IMR-90 (cell line): Measurements from ENCODE around the gene TTC7B. TPM values are rescaled to one million over a fixed set of nuclear protein-coding genes. Genes with fewer than 3 reads are reported as not detected.

Source experiments
- ATAC-seq: fragments of 200-7000 bp; cut with Tn5 transposase; 2 replicates; pipeline ENCODE4 v1.9.1; 2020; ENCODE audit warnings: low read depth, mild to moderate bottlenecking, moderate library complexity
- BruUV-seq: library from RNA; stranded (reverse); fragments of 400-500 nt; replicated peaks from 2 replicates; lab custom pipeline; 2021; lab: Mats Ljungman, UMichigan
- CTCF ChIA-PET: fragments of 300-600 bp; formaldehyde crosslinking; extraction: SDS; loops from one replicate; lab custom pipeline; 2021; ENCODE audit warnings: antibody characterized with exemption; lab: Yijun Ruan, JAX
- POLR2A ChIA-PET: fragments of 300-600 bp; sonication (Branson Sonifier 250); formaldehyde crosslinking; loops from one replicate; lab custom pipeline; 2022; ENCODE audit warnings: antibody characterized with exemption; ENCODE audit not compliant: unreplicated experiment; lab: Charles Lee
- DNase-seq: peaks from one replicate; pipeline ENCODE4 v3.0.0; 2013
- H2AFZ ChIP-seq: replicated peaks from 2 replicates; pipeline ENCODE3; 2013; ENCODE audit warnings: low read length, mild to moderate bottlenecking; ENCODE audit not compliant: poor library complexity
- H2AK5ac ChIP-seq: 2 replicates; pipeline ENCODE4 v1.6.1; 2013; ENCODE audit warnings: low read depth, low read length, inconsistent platforms
- H2AK9ac ChIP-seq: replicated peaks from 2 replicates; pipeline ENCODE3; 2013; ENCODE audit warnings: mild to moderate bottlenecking, low read depth, low read length, moderate library complexity; ENCODE audit not compliant: poor library complexity
- H2BK120ac ChIP-seq: 2 replicates; pipeline ENCODE4 v1.6.1; 2013; ENCODE audit warnings: low read depth, low read length, inconsistent platforms
- H2BK15ac ChIP-seq: 3 replicates; pipeline ENCODE4 v1.6.1; 2013; ENCODE audit warnings: low read depth, low read length, inconsistent platforms
- H2BK20ac ChIP-seq: 2 replicates; pipeline ENCODE4 v1.6.1; 2013; ENCODE audit warnings: low read depth, mild to moderate bottlenecking, inconsistent platforms, low read length, moderate library complexity
- H2BK5ac ChIP-seq: 2 replicates; pipeline ENCODE4 v1.6.1; 2013; ENCODE audit warnings: mild to moderate bottlenecking, low read depth, low read length, inconsistent platforms; ENCODE audit not compliant: poor library complexity, severe bottlenecking
- H3K14ac ChIP-seq: replicated peaks from 2 replicates; pipeline ENCODE4 v1.6.1; 2013; ENCODE audit warnings: low read depth, low read length, inconsistent platforms
- H3K18ac ChIP-seq: 2 replicates; pipeline ENCODE4 v1.6.1; 2013; ENCODE audit warnings: low read depth, low read length, control low read depth
- H3K23ac ChIP-seq: 2 replicates; pipeline ENCODE4 v1.6.1; 2013; ENCODE audit warnings: low read depth, low read length, inconsistent platforms
- H3K27ac ChIP-seq: 2 replicates; pipeline ENCODE4 v1.5.1; 2013; ENCODE audit warnings: mild to moderate bottlenecking, control low read depth, low read length; ENCODE audit not compliant: insufficient read depth
- H3K27me3 ChIP-seq: 2 replicates; pipeline ENCODE4 v1.6.1; 2013; ENCODE audit warnings: low read length; ENCODE audit not compliant: control insufficient read depth, insufficient read depth
- H3K36me3 ChIP-seq: 2 replicates; pipeline ENCODE4 v1.6.1; 2013; ENCODE audit warnings: low read length, mixed read lengths; ENCODE audit not compliant: control insufficient read depth, insufficient read depth
- H3K4ac ChIP-seq: 2 replicates; pipeline ENCODE4 v1.6.1; 2013; ENCODE audit warnings: low read depth, low read length, inconsistent platforms
- H3K4me1 ChIP-seq: 2 replicates; pipeline ENCODE4 v1.6.1; 2013; ENCODE audit warnings: low read length, mixed read lengths; ENCODE audit not compliant: control insufficient read depth, insufficient read depth
- H3K4me2 ChIP-seq: 2 replicates; pipeline ENCODE4 v1.6.1; 2013; ENCODE audit warnings: low read depth, mild to moderate bottlenecking, control low read depth, low read length, moderate library complexity
- H3K4me3 ChIP-seq: 2 replicates; pipeline ENCODE4 v1.5.1; 2013; ENCODE audit warnings: low read depth, mild to moderate bottlenecking, control low read depth, low read length, moderate library complexity; ENCODE audit not compliant: insufficient read depth
- H3K56ac ChIP-seq: 2 replicates; pipeline ENCODE4 v1.6.1; 2013; ENCODE audit warnings: low read length, inconsistent platforms; ENCODE audit not compliant: insufficient read depth; ENCODE audit errors: extremely low read depth
- H3K79me1 ChIP-seq, 2 experiments: 2 replicates each; pipeline ENCODE4 v1.6.1; 2013; ENCODE audit warnings: low read length in 2 of 2, inconsistent platforms in 1 of 2, low read depth in 1 of 2
- H3K9ac ChIP-seq: 2 replicates; pipeline ENCODE4 v1.6.1; 2013; ENCODE audit warnings: low read depth, low read length, control low read depth
- H3K9me1 ChIP-seq: 2 replicates; pipeline ENCODE4 v1.6.1; 2013; ENCODE audit warnings: low read length, inconsistent platforms; ENCODE audit not compliant: insufficient read depth
- H3K9me3 ChIP-seq: 2 replicates; pipeline ENCODE4 v1.6.1; 2013; ENCODE audit warnings: low read length; ENCODE audit not compliant: control insufficient read depth, insufficient read depth
- H4K20me1 ChIP-seq: 2 replicates; pipeline ENCODE4 v1.6.1; 2013; ENCODE audit warnings: low read length, inconsistent platforms; ENCODE audit not compliant: insufficient read depth
- H4K5ac ChIP-seq: 2 replicates; pipeline ENCODE4 v1.6.1; 2013; ENCODE audit warnings: mild to moderate bottlenecking, low read depth, low read length, control low read depth
- H4K8ac ChIP-seq, 2 experiments: 2 replicates each; pipeline ENCODE4 v1.6.1; 2013; ENCODE audit warnings: low read depth in 2 of 2, low read length in 2 of 2, control low read depth in 1 of 2, inconsistent platforms in 1 of 2
- H4K91ac ChIP-seq: 2 replicates; pipeline ENCODE4 v1.6.1; 2013; ENCODE audit warnings: low read depth, low read length, inconsistent platforms; ENCODE audit not compliant: insufficient read depth
- BHLHE40 ChIP-seq: fragments of 150-350 bp; IDR thresholded peaks from 2 replicates; pipeline ENCODE4 v1.6.1; 2016; ENCODE audit warnings: mild to moderate bottlenecking, low read depth, low read length
- CEBPB ChIP-seq: IDR thresholded peaks from 2 replicates; pipeline ENCODE4 v1.6.1; 2012; ENCODE audit warnings: low read depth, low read length, improper control_type of control experiment
- FOS ChIP-seq: fragments of 150-350 bp; IDR thresholded peaks from 2 replicates; pipeline ENCODE4 v1.6.1; 2016; ENCODE audit warnings: low read depth, low read length
- MAFK ChIP-seq: IDR thresholded peaks from 2 replicates; pipeline ENCODE4 v1.6.1; 2012; ENCODE audit warnings: low read depth, low read length, improper control_type of control experiment
- MAZ ChIP-seq: IDR thresholded peaks from 2 replicates; pipeline ENCODE4 v1.6.1; 2012; ENCODE audit warnings: low read depth, mild to moderate bottlenecking, low read length, improper control_type of control experiment, moderate library complexity, borderline replicate concordance
- NFE2L2 ChIP-seq: fragments of 150-350 bp; IDR thresholded peaks from 2 replicates; pipeline ENCODE4 v1.6.1; 2016; ENCODE audit warnings: low read depth, mild to moderate bottlenecking, low read length
- RCOR1 ChIP-seq: IDR thresholded peaks from 2 replicates; pipeline ENCODE4 v1.6.1; 2012; ENCODE audit warnings: mild to moderate bottlenecking, low read length, improper control_type of control experiment; ENCODE audit not compliant: insufficient replicate concordance
- RFX5 ChIP-seq: IDR thresholded peaks from 2 replicates; pipeline ENCODE4 v1.8.0; 2012; ENCODE audit warnings: low read depth, mild to moderate bottlenecking, low read length, moderate library complexity
- SMC3 ChIP-seq: fragments of 150-350 bp; IDR thresholded peaks from 2 replicates; pipeline ENCODE4 v1.6.1; 2016; ENCODE audit warnings: low read depth, mild to moderate bottlenecking, antibody characterized with exemption, low read length, moderate library complexity
- WGBS, 2 experiments: methylation state at CpG; one replicate each; pipeline versions ENCODE4 v1.1.5 to v1.1.7; 2013; ENCODE audit warnings: missing lambda C conversion rate in 2 of 2; ENCODE audit not compliant: insufficient read length in 1 of 2; ENCODE audit errors: extremely low coverage in 2 of 2; 5-methylcytosine and 5-hydroxymethylcytosine counted together
- dilution Hi-C: fragments of 300-500 bp; cut with HindIII; formaldehyde crosslinking; loops from one replicate; pipeline ENCODE4 v1.14.3; 2018; ENCODE audit warnings: low sequenced_read_pairs; ENCODE audit not compliant: unreplicated experiment
- in situ Hi-C: fragments of 300-500 bp; cut with MboI; formaldehyde crosslinking; loops from 3 replicates; pipeline ENCODE4 v1.14.3; 2019; ENCODE audit warnings: low sequenced_read_pairs, inconsistent platforms, mixed read lengths
- intact Hi-C: fragments of 100-400 bp; cut with micrococcal nuclease; formaldehyde crosslinking; loops from 2 replicates; pipeline ENCODE4 v1.10.0; 2022
- polyA plus RNA-seq, 3 experiments: library from polyadenylated mRNA; depleted of rRNA; stranded (reverse); fragments of >200 nt; gene quantifications; 2 replicates each; pipeline ENCODE4 v1.2.3, GENCODE V29; 2012; ENCODE audit warnings: low replicate concordance in 1 of 3
- total RNA-seq: library from RNA; depleted of rRNA; stranded (reverse); fragments of >200 nt; gene quantifications from 2 replicates; pipeline ENCODE4 v1.2.3, GENCODE V29; 2012

The TTC7B gene
- total and polyA plus RNA-seq, 2 of the 4 experiments (the other 2 are of a cell fraction) = 18.1 to 35.3 TPM

GRCh38 chr14:90715495-90715894 lies 100.7 kb downstream of the TTC7B start:
- no peak overlapping the region for H2BK5ac ChIP-seq
- peaks cover 6% of the 10 kb centered on the region; the same call in 1 of the 2 replicates for H3K9me1 ChIP-seq
- no peak overlapping the region for H2AFZ ChIP-seq
- peaks cover 6% of the 10 kb centered on the region; the same call in 1 of the 2 replicates for H3K4me1 ChIP-seq
- DNase-seq = no peak
- H3K4me2 ChIP-seq = no peak overlapping the region
- 100% methylated on average over 1 of the region's 2 CpGs; no CpG with 5 or more reads in 1 of the 2 experiments for WGBS, 2 experiments
- H3K27ac ChIP-seq = no peak overlapping the region
- no TSS peak for BruUV-seq
- H3K14ac ChIP-seq = no peak overlapping the region
- H4K8ac ChIP-seq = no peak overlapping the region
- no peak overlapping the region for H2BK20ac ChIP-seq
- ChIA-PET CTCF (no interaction called here), POLR2A (no interaction called here)
- no peak overlapping the region for H2AK5ac ChIP-seq
- no peaks in the 10 kb centered on the region for H3K36me3 ChIP-seq
- no peak for TF ChIP-seq CEBPB
- TF ChIP-seq BHLHE40 = no peak
- no peak for TF ChIP-seq MAFK
- no peak for TF ChIP-seq RFX5
- TF ChIP-seq MAZ = no peak
- no peak for TF ChIP-seq RCOR1
- TF ChIP-seq FOS = no peak
- TF ChIP-seq NFE2L2 = no peak
- TF ChIP-seq SMC3 = no peak
- H3K79me1 ChIP-seq = peaks cover 0 to 3% of the 10 kb centered on the region in 2 experiments; a peak in 1 of 4 replicates
- intact Hi-C loops (no loop called here), in situ Hi-C loops (no loop called here), dilution Hi-C loops (no loop called here)
- H4K5ac ChIP-seq = no peak overlapping the region
- ATAC-seq = no peak
- no peak overlapping the region for H2BK15ac ChIP-seq
- no peak overlapping the region for H3K23ac ChIP-seq
- H3K9me3 ChIP-seq = no peaks in the 10 kb centered on the region
- no peaks in the 10 kb centered on the region; the same call in 1 of the 2 replicates for H4K20me1 ChIP-seq
- no peak overlapping the region for H3K18ac ChIP-seq
- no peak overlapping the region for H3K4me3 ChIP-seq
- no peak overlapping the region for H3K4ac ChIP-seq
- H2AK9ac ChIP-seq = no peak overlapping the region
- no peak overlapping the region for H4K91ac ChIP-seq
- H2BK120ac ChIP-seq = no peak overlapping the region
- H3K27me3 ChIP-seq = no peaks in the 10 kb centered on the region
- H3K9ac ChIP-seq = no peak overlapping the region
- no peak overlapping the region for H3K56ac ChIP-seq
